Left lung (tissue), 10 donors: ENCODE data around the gene CASZ1. TPM values are rescaled to one million over a fixed set of nuclear protein-coding genes. Genes with fewer than 3 reads are reported as not detected.

Experiments used
- ATAC-seq: fragments of 200-7000 bp; cut with Tn5 transposase; one replicate; pipeline ENCODE4 v1.9.1; 2020; ENCODE audit warnings: moderate library complexity
- DNase-seq, 4 donors: peaks; one replicate each; pipeline ENCODE4 v3.0.0-alpha.2; 2013 to 2020
- H3K27ac ChIP-seq, 2 donors: fragments of 200-600 bp; sonication (generic) in 1 of 2; one replicate each; pipeline versions ENCODE4 v1.5.0 to v1.8.0; 2020 to 2021
- H3K27me3 ChIP-seq, 2 donors: fragments of 200-600 bp; sonication (generic) in 1 of 2; one replicate each; pipeline versions ENCODE4 v1.5.0 to v1.8.0; 2020 to 2021
- H3K36me3 ChIP-seq, 2 donors: fragments of 200-600 bp; sonication (generic) in 1 of 2; one replicate each; pipeline versions ENCODE4 v1.5.0 to v1.8.0; 2020 to 2021
- H3K4me1 ChIP-seq, 2 donors: fragments of 200-600 bp; one replicate each; pipeline ENCODE4 v1.8.0; 2021
- H3K4me3 ChIP-seq, 2 donors: fragments of 200-600 bp; sonication (generic) in 1 of 2; one replicate each; pipeline versions ENCODE4 v1.5.0 to v1.8.0; 2020 to 2021; ENCODE audit warnings: mild to moderate bottlenecking in 1 of 2
- H3K9me3 ChIP-seq, 2 donors: fragments of 200-600 bp; sonication (generic) in 1 of 2; one replicate each; pipeline versions ENCODE4 v1.5.0 to v1.8.0; 2020 to 2021
- intact Hi-C, 2 donors: fragments of 100-400 bp; cut with DNase I; formaldehyde crosslinking; loops; one replicate each; pipeline versions ENCODE4 v1.11.2 to v1.14.2; 2022
- polyA plus RNA-seq, 6 donors: library from polyadenylated mRNA; unstranded; fragments of 120-200 nt; gene quantifications; one replicate each; pipeline ENCODE4 v1.2.1, GENCODE V29; 2013; ENCODE audit not compliant: insufficient read length in 6 of 6
- total RNA-seq, 2 donors: library from RNA; stranded (reverse); fragmentation: NEBNext Ultra II Directional; extraction: Animal tissue kit (Norgen Biotek cat#: 25700); gene quantifications; one replicate each; pipeline ENCODE4 v1.2.1, GENCODE V29; 2021
- TF ChIP-seq, protein P1 (sequence below), 2 donors: fragments of 200-600 bp; sonication (generic) in 1 of 2; IDR thresholded peaks; one replicate each; pipeline versions ENCODE4 v1.5.0 to v1.8.0; 2021; ENCODE audit warnings: antibody characterized with exemption in 2 of 2
- donor health status: DM: no; HTN: yes; CAD: no.
- donor health status: DM: no; HTN: no; CAD: no.

Gene CASZ1
- total and polyA plus RNA-seq, 8 donors = 15.1 to 44.0 (median 21.1) TPM

DNA sequence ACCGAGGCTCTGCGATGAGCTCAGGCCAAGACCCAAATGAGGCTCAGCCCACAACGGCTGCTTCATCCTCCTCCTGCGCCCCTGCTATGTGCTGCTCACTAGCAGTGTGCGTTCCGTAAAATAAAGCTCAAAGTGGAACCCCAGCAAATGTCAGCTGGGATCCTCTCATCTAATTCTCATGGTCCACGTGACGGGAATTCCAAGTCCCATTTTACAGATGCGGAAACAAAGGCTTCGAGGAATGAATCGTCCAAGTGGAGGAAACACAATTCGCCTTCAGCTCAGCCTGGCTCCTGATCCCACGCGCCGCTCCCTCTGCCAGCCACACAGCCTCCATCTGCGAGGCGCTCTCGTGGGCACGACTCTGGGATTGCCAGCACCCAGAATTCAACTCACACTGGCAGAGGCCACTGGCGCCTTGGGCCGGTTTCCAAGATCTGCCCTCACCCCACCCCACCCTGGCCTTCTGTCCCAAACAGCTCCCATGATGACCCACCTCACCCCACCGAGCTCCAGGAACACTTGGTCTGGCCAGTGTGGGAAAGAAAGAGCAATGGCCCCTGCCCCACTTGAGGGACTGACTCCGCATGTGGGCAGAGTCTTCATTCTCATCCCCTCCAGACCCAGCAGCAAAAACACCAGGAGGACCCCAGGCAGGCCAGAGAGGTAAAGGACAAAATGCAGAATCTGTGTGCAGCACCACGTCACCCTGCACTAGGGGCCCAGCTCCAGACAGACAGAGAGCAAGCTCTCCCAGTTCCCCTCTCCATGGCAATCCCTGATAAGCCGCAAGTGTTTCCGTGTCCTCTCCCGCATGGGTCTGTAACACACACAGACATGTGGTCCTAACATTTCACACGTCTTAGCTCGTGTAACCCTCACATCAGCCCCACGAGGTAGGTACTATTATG lies 10.5 kb downstream of the CASZ1 start:
- intact Hi-C loops = no loop called here
- ATAC-seq (no peak), DNase-seq (no peak)
- peaks cover 0 to 41% of the 10 kb centered on the region in 2 donors for H3K27me3 ChIP-seq
- no peaks in the 10 kb centered on the region for H3K36me3 ChIP-seq
- no peak overlapping the region for H3K4me3 ChIP-seq
- TF ChIP-seq, protein P1, sequence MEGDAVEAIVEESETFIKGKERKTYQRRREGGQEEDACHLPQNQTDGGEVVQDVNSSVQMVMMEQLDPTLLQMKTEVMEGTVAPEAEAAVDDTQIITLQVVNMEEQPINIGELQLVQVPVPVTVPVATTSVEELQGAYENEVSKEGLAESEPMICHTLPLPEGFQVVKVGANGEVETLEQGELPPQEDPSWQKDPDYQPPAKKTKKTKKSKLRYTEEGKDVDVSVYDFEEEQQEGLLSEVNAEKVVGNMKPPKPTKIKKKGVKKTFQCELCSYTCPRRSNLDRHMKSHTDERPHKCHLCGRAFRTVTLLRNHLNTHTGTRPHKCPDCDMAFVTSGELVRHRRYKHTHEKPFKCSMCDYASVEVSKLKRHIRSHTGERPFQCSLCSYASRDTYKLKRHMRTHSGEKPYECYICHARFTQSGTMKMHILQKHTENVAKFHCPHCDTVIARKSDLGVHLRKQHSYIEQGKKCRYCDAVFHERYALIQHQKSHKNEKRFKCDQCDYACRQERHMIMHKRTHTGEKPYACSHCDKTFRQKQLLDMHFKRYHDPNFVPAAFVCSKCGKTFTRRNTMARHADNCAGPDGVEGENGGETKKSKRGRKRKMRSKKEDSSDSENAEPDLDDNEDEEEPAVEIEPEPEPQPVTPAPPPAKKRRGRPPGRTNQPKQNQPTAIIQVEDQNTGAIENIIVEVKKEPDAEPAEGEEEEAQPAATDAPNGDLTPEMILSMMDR (IDR thresholded peaks at IDR 0.05) = no peak
- peaks cover 0 to 5% of the 10 kb centered on the region in 2 donors for H3K4me1 ChIP-seq
- H3K9me3 ChIP-seq = no peaks in the 10 kb centered on the region
- no peak overlapping the region for H3K27ac ChIP-seq

DNA sequence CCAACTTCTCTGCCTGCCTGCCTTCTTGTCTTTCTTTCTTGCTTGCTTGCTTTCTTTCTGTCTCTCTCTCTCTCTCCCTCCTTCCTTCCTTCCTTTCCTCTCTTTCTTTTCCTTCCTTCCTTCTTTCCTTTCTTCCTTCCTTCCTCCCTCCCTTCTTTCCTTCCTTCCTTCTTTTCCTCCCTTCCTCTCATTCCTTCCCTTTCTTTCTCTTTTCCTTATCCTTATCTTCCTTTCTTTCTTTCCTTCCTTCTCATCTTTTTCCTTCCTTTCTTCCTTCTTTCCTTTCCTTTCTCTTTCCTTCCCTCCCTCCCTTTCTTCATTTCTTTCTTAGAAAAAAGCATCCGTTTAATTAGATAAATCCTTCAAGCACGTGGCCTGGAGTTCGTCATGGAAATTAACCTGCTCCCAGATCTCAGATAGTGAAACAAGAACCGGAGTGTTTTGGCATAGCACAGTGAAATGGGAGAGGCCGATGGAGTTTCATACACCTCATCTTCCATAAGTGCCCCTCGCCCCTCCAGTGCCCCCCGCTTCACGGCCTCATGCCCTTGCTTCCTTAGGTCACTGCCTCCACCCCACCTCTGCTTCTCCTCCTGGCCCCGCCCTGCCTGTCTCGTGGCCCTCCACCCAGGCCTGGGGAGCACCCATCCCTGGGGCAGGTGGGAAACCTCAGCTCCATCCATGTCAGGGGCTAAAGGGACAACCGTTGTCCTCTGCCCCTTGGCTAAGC lies 11.3 kb downstream of the CASZ1 start:
- TF ChIP-seq, protein P1 (IDR thresholded peaks at IDR 0.05) = no peak
- Histone ChIP-seq H3K27me3 (peaks cover 0 to 34% of the 10 kb centered on the region in 2 donors), H3K4me3 (no peak overlapping the region), H3K36me3 (no peaks in the 10 kb centered on the region), H3K4me1 (no peaks in the 10 kb centered on the region), H3K27ac (no peak overlapping the region), H3K9me3 (no peaks in the 10 kb centered on the region)
- DNase-seq (no peak), ATAC-seq (no peak)
- intact Hi-C loops = no loop called here

DNA sequence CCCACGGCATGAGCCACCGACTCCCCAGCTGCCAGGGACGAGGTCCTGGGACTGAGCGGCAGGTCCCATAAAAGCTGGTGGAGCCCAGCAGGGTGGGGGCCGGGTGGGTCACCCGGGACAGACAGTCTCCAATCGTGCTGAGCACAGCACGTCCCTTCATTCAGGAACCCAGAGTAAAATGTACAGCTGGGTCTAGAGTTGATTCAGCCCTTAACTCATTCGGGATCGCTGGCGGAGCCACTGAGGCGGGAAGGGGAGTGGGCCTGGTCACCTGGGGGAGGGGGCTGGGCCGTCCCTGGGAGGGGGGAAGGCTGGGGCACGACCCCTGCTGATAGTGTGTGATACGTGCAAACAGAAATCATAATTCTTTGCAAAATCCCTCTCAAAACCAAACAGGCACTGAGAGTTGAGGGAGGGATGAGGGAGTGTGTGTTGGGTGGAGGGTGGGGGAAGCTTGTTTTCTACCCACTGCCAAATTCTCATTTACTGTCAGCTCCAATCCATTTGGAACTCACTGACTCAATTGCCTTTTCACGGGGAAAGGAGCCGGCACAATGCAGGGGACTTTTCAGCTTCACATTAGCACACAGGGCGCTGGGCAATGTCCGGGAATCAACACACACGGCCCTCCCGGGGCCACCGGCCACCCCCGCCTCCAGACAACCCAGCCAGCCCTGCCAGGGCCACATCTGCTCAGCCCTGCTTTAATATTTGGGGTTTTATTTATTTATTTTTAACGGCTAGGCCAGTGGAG lies 13.8 kb downstream of the CASZ1 start:
- ATAC-seq (no peak), DNase-seq (no peak)
- intact Hi-C loops = no loop called here
- Histone ChIP-seq H3K36me3 (no peaks in the 10 kb centered on the region), H3K27me3 (peaks cover 0 to 13% of the 10 kb centered on the region in 2 donors), H3K4me1 (no peaks in the 10 kb centered on the region), H3K9me3 (no peaks in the 10 kb centered on the region), H3K27ac (no peak overlapping the region), H3K4me3 (no peak overlapping the region)
- TF ChIP-seq, protein P1 (IDR thresholded peaks at IDR 0.05) = no peak

DNA sequence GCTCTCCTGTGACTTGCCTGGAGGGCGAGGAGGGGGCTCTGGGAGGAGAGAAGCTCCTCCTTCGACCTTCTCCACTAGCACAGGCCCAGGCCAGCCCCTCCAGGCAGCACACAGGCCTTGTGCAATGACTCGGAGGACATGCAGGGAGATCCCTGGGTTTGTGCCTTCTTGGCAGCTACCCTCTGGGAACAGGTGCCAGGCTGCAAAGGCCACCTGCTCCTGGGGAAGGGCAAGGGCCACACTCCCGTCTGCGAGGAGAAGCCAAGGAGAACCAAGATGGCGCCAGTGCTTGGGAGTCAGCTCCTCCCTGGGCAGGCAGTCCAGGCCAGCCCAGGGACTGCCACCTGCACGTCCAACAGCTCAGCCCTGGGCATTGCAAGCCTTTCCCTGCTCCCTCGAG lies 15.3 kb downstream of the CASZ1 start:
- Histone ChIP-seq H3K9me3 (no peaks in the 10 kb centered on the region), H3K36me3 (no peaks in the 10 kb centered on the region), H3K4me3 (no peak overlapping the region), H3K27me3 (no peaks in the 10 kb centered on the region), H3K27ac (no peak overlapping the region), H3K4me1 (no peaks in the 10 kb centered on the region)
- TF ChIP-seq, protein P1 (IDR thresholded peaks at IDR 0.05) = no peak
- intact Hi-C loops = no loop called here
- no peak for ATAC-seq
- DNase-seq = no peak
